ENCODE data around the gene UHRF1. TPM values are rescaled to one million over a fixed set of nuclear protein-coding genes. Genes with fewer than 3 reads are reported as not detected.
A peak's percentile ranks its signal among the peaks of the same experiment; 100 is the strongest.

UHRF1 gene
- total and polyA plus RNA-seq, 2 of the 13 experiments (the other 11 are each of a cell fraction or from before 2014, with no cell fraction given): 6.8 to 78.4 TPM

GRCh38 chr19:4904481-4904880, 4.8 kb upstream of the UHRF1 start (continued):
- TF ChIP-seq DBP (CRISPR knock-in tag; IDR thresholded peaks at IDR 0.05; ENCODE audit: not compliant biosample characterization) (no peak), ZNF556 (CRISPR knock-in tag; IDR thresholded peaks at IDR 0.05; ENCODE audit: borderline replicate concordance) (no peak), ZNF143 (CRISPR knock-in tag; IDR thresholded peaks at IDR 0.05) (no peak), SAFB2 (CRISPR knock-in tag; IDR thresholded peaks at IDR 0.05; ENCODE audit: borderline replicate concordance, low read depth) (no peak), ZNF383 (CRISPR knock-in tag; IDR thresholded peaks at IDR 0.05; ENCODE audit: borderline replicate concordance) (no peak), ZGPAT (CRISPR knock-in tag; IDR thresholded peaks at IDR 0.05) (0 out of 2 replicates have a peak, but pooled peaks have one; percentile 14), WIZ (CRISPR knock-in tag; IDR thresholded peaks at IDR 0.05) (no peak), ZNF550 (CRISPR knock-in tag; IDR thresholded peaks at IDR 0.05; ENCODE audit: borderline replicate concordance) (no peak), ZFP36L2 (CRISPR knock-in tag; IDR thresholded peaks at IDR 0.05) (no peak), ZMAT3 (CRISPR knock-in tag; conservative IDR thresholded peaks at IDR 0.05) (no peak), DR1 (CRISPR knock-in tag; IDR thresholded peaks at IDR 0.05) (no peak), BRF2 (CRISPR knock-in tag; IDR thresholded peaks at IDR 0.05) (no peak), THRA (CRISPR knock-in tag; IDR thresholded peaks at IDR 0.05; ENCODE audit: borderline replicate concordance) (no peak; the same call in 1 of the 2 replicates), TIGD3 (CRISPR knock-in tag; IDR thresholded peaks at IDR 0.05; ENCODE audit: borderline replicate concordance) (no peak), NFE2L1 (CRISPR knock-in tag; IDR thresholded peaks at IDR 0.05; ENCODE audit: borderline replicate concordance) (no peak), ZKSCAN8 (CRISPR knock-in tag; IDR thresholded peaks at IDR 0.05; ENCODE audit: borderline replicate concordance) (no peak), ZNF460 (CRISPR knock-in tag; IDR thresholded peaks at IDR 0.05; ENCODE audit: borderline replicate concordance) (0 out of 2 replicates have a peak, but pooled peaks have one; percentile 41), ZNF781 (CRISPR knock-in tag; IDR thresholded peaks at IDR 0.05; ENCODE audit: borderline replicate concordance, not compliant biosample characterization) (no peak), HES4 (CRISPR knock-in tag; IDR thresholded peaks at IDR 0.05; ENCODE audit: borderline replicate concordance) (no peak), DDIT3 (CRISPR knock-in tag; IDR thresholded peaks at IDR 0.05) (no peak), RARA (CRISPR knock-in tag; IDR thresholded peaks at IDR 0.05) (peak; percentile 82), HOXA5 (CRISPR knock-in tag; IDR thresholded peaks at IDR 0.05) (no peak), ZNF615 (CRISPR knock-in tag; IDR thresholded peaks at IDR 0.05; ENCODE audit: borderline replicate concordance) (no peak), PCBP2 (optimal IDR thresholded peaks at IDR 0.05; ENCODE audit: low read depth, low read length, poor library complexity, severe bottlenecking) (no peak)
